GM21786 (cell line): ENCODE results near the gene KCNIP4.

ENCODE experiments used
- ATAC-seq: cut with Tn5 transposase; IDR thresholded peaks from one replicate; pipeline ENCODE4 v1.9.1; 2021; ENCODE audit not compliant: unreplicated experiment

KCNIP4 gene

GRCh38 chr4:21699446-21699845 is 249.1 kb downstream of the KCNIP4 start:
- ATAC-seq, result no peak

GRCh38 chr4:21697583-21697982 is 251.0 kb downstream of the KCNIP4 start:
- no peak for ATAC-seq

- ATAC-seq, result no peak
Measured at GRCh38 chr4:21695141-21695540, 253.4 kb downstream of the KCNIP4 start.

- ATAC-seq, result no peak
Measured at GRCh38 chr4:21692241-21692640, 256.3 kb downstream of the KCNIP4 start.

DNA sequence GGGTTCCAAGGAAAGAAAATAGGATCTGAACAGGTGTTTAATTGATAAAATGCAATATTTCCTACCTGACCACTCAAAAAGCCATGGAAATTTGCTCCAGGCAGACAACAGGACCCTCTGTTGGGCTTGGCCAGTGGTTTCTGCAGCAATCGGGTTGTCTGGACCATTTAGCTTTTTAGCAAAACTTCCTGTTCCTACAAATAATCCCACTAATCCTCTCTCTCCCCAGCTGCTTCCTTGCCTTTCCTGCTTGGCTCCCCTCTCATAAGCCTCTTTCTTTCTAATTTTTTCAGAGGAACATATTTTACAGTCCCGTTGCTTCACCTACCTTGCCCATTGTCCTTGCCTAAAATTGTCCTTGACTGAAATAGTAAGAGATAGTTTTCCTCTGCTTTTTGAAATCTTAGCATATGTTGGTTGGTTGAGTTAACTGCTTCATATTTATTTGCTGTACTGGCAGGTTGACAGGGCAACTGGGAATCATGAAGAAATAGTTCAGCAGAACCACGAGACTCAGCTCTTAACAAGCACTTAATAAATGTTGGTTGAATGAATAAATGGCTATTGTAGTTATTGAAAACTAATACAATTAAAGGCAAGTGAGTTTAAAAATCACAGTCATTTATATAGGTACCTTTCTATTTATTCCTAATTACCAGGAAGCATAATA is 259.8 kb downstream of the KCNIP4 start:
- ATAC-seq, result no peak

DNA sequence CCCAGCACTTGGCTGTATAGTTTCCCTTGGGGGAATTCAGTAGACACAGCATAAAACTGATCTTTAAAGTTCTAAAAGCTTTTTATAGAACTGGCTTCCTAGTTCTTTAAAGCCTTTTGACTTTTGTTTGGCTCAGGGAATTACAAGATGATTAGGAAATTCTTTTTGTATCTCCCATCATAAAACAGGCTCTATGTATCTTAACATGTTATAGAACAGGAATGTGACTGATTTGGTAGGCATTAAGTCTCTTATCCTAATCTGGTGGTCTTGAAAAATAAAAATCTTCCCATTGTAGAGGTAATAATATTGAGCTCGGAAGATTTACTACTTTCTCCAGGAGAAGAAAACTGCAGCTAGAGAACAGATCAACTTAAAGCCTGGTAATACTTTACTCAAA is 262.7 kb downstream of the KCNIP4 start:
- ATAC-seq, result no peak

DNA sequence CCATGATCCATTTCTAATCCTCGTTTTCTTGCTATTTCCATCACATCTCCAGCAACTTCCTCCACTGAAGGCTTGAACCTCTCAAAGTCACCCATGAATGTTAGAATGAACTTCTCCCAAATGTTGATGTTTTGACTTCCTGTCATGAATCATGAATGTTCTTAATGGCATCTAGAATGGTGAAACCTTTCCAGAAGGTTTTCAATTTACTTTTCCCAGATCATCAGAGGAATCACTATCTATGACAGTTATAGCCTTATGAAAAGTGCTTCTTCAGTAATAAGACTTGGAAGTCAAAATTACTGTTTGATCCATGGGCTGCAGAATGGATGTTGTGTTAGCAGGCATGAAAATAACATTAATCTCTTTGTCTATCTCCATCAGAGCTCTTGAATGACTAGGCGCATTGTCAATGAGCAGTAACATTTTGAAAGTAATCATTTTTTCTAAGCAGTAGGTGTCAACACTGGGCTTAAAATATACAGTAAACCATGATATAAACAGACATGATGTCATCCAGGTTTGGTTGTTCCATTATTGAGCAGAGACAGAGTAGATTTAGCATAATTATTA is 268.2 kb downstream of the KCNIP4 start:
- ATAC-seq, result no peak

DNA sequence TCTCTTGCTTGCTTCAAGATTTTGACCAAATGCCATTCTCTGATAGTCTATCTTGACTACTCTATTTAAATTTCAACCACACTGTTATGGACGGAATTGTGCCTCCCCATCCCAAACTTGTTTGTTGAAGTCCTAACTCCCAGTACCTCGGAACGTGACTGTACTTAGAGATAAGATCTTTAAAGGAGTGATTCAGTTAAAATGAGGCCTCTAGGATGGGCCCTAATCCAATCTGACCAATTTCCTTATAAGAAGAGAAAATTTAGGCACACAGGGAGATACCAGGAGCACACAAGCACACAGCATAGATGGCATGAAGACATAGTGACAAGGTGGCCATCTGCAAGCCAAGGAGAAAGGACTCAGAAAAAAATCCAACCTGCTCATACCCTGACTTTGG is 269.9 kb downstream of the KCNIP4 start:
- ATAC-seq, result no peak

DNA sequence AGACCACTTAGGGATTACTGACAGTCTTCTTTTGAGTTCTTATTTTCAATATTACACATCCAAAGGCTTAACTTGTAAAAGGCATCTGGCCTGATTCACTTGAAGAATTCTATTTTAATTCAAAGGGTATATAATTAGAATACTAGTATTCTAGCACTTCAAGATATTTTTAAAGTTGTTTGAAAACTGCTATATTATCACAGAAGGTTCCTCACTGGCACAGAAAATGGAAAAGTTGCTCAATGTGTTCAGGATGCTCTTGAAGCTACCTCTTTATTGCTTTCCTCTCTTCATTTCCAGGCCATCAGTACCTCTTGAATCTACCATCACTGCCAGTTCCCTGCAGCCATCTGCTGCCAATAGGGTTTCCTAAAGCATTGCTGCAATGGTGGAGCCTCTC is 271.4 kb downstream of the KCNIP4 start:
- no peak for ATAC-seq

GRCh38 chr4:21664355-21664754 is 284.2 kb downstream of the KCNIP4 start:
- ATAC-seq, result no peak

DNA sequence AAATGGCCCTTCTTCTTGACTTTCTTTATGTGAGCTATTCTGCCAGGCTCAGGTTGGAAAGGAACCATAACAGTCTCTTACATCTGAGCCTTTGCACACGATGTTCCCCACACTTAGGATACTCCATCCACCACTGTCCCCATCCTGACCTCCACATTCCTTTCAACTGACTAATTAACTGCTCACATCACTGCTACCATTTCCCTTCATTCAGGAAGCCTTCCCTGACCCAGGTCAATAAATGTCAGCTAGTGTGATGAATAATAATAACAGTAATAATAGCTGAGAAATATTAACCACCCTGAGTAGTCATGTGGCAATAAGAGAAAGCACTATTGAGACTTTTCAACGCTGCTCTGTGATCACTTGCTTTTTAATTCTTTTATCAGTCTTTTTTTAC is 291.7 kb downstream of the KCNIP4 start:
- no peak for ATAC-seq

DNA sequence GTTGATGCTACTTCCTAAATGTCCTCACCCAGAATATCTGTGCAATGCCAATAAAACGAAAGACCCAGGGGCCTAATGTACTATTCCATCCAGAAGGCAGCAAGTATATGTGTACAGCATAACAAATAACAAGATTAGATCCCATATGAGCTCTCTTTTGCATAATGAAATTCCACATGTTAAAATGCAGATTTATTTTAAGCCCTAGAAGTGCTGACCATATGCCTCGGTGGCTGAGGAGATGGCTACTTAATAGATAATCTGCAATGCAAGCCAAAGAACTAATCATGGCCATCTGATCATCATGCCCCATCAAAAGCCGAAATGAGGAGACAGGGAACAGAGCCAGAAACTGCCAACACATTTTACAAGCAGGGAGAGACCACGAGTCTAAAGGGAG is 293.5 kb downstream of the KCNIP4 start:
- ATAC-seq, result no peak

- no peak for ATAC-seq
Measured at GRCh38 chr4:21652508-21653231, 295.9 kb downstream of the KCNIP4 start.

- ATAC-seq, result no peak
Measured at GRCh38 chr4:21649391-21650090, 299.0 kb downstream of the KCNIP4 start.

GRCh38 chr4:21645776-21646175 is 302.8 kb downstream of the KCNIP4 start:
- no peak for ATAC-seq

DNA sequence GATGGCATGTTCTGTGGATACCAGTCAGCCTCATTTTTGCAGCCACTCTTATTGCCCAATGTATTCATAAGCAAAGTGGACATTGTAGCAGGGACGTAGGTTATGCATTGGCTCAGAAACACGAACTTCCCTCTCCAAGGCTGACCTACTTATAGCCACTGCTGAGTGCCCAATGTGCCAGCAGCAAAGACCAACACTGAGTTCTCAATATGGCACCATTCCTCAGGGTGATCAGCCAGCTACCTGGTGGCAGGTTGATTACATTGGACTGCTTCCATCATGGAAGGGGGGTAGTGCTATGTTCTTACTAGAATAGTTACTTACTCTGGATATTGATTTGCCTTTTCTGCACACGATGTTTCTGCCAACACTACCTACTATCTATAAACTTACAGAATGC is 306.9 kb downstream of the KCNIP4 start:
- ATAC-seq, result no peak

DNA sequence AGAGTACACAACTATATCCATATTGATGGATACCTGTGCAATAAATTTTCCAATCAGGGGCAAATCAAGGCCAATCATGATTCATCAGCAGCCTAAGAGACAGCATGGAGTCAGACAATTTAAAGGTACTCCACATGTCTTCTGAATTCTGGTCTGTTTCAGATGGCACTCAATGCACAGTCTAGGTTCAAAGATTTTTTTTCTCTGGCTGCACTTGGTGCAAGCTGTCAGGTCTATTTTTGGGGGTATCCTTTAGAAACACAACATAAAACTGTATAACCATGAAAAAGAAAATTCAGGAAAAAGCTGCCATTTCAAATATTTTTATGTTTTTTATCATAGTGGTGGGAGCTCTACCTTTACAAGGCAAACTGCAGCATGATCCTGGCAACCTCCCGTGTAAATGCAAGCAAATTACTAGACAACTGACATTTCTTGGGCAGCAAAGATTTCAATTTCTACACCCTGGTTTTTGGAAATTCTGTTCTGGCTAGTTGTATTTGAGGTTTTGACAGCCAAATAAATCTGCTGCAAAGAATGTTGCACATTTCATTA is 310.3 kb downstream of the KCNIP4 start:
- ATAC-seq, result no peak

GRCh38 chr4:21628916-21629610 is 319.5 kb downstream of the KCNIP4 start:
- ATAC-seq, result no peak

DNA sequence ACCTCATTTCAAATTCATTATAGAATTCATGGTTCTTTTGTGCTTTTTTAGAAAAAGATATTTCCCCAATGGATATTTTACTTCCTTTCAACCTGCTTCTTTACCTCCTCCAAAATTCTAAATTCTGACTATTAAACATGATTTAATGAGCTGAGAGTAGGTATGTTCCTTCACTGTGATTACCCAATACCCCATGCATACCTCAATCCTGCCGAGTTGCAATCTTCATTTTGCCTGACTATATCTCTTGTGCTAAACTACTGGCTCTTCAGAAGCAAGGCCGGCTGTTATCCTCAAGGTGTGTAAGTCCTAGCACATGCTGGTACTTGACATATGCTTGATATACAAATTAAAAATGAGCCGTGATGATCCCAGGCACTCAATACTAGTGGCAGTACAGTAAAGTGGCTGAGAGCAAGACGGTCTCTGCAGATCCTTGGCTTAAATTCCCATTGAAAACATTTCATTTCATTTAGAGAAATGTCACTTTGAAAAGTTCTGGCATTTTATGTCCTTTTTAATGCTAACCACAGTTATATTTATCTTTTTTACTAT is 320.4 kb downstream of the KCNIP4 start:
- no peak for ATAC-seq

DNA sequence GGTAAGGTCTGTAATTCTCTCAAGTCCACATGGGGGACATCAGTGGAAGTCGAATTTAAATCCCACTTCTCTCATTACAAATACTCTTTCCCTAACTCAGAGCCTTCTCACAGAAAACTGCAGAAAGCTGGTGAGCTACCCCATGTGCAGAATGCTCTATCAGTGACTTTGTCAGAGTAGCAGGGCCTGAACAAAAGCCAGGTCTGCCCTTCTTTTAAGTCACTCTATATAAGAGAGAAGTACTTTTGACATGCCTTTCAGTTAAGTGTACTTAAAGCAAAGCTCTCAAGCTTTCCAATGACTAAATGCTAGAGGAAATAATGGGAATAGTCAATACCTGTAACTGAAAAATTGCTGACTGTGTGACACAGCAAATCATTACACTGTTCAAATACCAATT is 323.1 kb downstream of the KCNIP4 start:
- no peak for ATAC-seq

DNA sequence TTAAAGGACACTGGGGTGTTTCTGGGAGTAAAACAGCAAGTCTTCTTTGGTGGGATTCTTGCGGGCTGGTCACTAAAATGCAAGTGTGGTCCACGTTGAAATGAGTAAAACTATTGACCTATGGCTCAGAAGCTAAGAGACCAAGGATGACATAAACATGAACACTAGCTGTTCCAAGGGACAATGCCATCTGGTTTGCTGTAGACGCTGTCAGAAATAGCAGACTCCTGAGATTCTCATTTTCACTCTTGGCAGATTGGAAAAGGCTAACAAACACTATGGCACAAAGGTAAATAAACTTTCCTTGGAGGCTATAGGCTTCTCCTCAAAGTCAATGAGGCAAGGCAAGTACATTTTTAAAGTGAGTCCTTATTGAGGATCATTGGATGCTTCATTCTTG is 343.6 kb downstream of the KCNIP4 start:
- ATAC-seq, result no peak
